ENCODE measurements around the gene SPTB. TPM values are rescaled to one million over a fixed set of nuclear protein-coding genes. Genes with fewer than 3 reads are reported as not detected.

Gene SPTB
- polyA plus RNA-seq, 1 experiment, result 0.01 TPM

- Histone ChIP-seq H3K9me3 (ENCODE audit: control insufficient read depth, insufficient read depth, low read length) (no peaks in the 10 kb centered on the region), H3K27me3 (ENCODE audit: control insufficient read depth, insufficient read depth, low read length) (no peaks in the 10 kb centered on the region), H3K4me3 (ENCODE audit: low read depth, low read length) (no peak overlapping the region), H3K27ac (ENCODE audit: low read depth, low read length) (no peak overlapping the region)
- TF ChIP-seq CTCF (IDR thresholded peaks at IDR 0.05; ENCODE audit: low read depth, low read length), result no peak
- no peak for DNase-seq (ENCODE audit: low read depth, low spot score)
- ChIA-PET CTCF (no interaction called here), POLR2A (no interaction called here)
Measured at GRCh38 chr14:64732066-64732465, 147.6 kb downstream of the SPTB start.

GRCh38 chr14:64731141-64731581, 148.5 kb downstream of the SPTB start:
- no peak for DNase-seq (ENCODE audit: low read depth, low spot score)
- no peak overlapping the region for H3K4me3 ChIP-seq (ENCODE audit: low read depth, low read length)
- no peaks in the 10 kb centered on the region for H3K9me3 ChIP-seq (ENCODE audit: control insufficient read depth, insufficient read depth, low read length)
- ChIA-PET POLR2A (no interaction called here), CTCF (no interaction called here)
- no peak overlapping the region for H3K27ac ChIP-seq (ENCODE audit: low read depth, low read length)
- no peak for TF ChIP-seq CTCF (IDR thresholded peaks at IDR 0.05; ENCODE audit: low read depth, low read length)
- H3K27me3 ChIP-seq (ENCODE audit: control insufficient read depth, insufficient read depth, low read length), result no peaks in the 10 kb centered on the region

- H3K27me3 ChIP-seq (ENCODE audit: control insufficient read depth, insufficient read depth, low read length), result no peaks in the 10 kb centered on the region
- no peak overlapping the region for H3K27ac ChIP-seq (ENCODE audit: low read depth, low read length)
- CTCF ChIA-PET, result no interaction called here
- POLR2A ChIA-PET, result no interaction called here
- TF ChIP-seq CTCF (IDR thresholded peaks at IDR 0.05; ENCODE audit: low read depth, low read length), result no peak
- H3K4me3 ChIP-seq (ENCODE audit: low read depth, low read length), result no peak overlapping the region
- no peak for DNase-seq (ENCODE audit: low read depth, low spot score)
- no peaks in the 10 kb centered on the region for H3K9me3 ChIP-seq (ENCODE audit: control insufficient read depth, insufficient read depth, low read length)
Measured at GRCh38 chr14:64730681-64731080, 149.0 kb downstream of the SPTB start.

GRCh38 chr14:64730061-64730440, 149.7 kb downstream of the SPTB start:
- POLR2A ChIA-PET, result no interaction called here
- Histone ChIP-seq H3K27ac (ENCODE audit: low read depth, low read length) (no peak overlapping the region), H3K4me3 (ENCODE audit: low read depth, low read length) (no peak overlapping the region), H3K9me3 (ENCODE audit: control insufficient read depth, insufficient read depth, low read length) (no peaks in the 10 kb centered on the region), H3K27me3 (ENCODE audit: control insufficient read depth, insufficient read depth, low read length) (no peaks in the 10 kb centered on the region)
- no peak for DNase-seq (ENCODE audit: low read depth, low spot score)
- no peak for TF ChIP-seq CTCF (IDR thresholded peaks at IDR 0.05; ENCODE audit: low read depth, low read length)
- CTCF ChIA-PET, result no interaction called here

- no peaks in the 10 kb centered on the region for H3K9me3 ChIP-seq (ENCODE audit: control insufficient read depth, insufficient read depth, low read length)
- no peak overlapping the region for H3K27ac ChIP-seq (ENCODE audit: low read depth, low read length)
- no peak for TF ChIP-seq CTCF (IDR thresholded peaks at IDR 0.05; ENCODE audit: low read depth, low read length)
- ChIA-PET CTCF (no interaction called here), POLR2A (no interaction called here)
- no peak overlapping the region for H3K4me3 ChIP-seq (ENCODE audit: low read depth, low read length)
- no peak for DNase-seq (ENCODE audit: low read depth, low spot score)
- no peaks in the 10 kb centered on the region for H3K27me3 ChIP-seq (ENCODE audit: control insufficient read depth, insufficient read depth, low read length)
Measured at GRCh38 chr14:64729386-64730060, 150.2 kb downstream of the SPTB start.

All from AG04450 (cell line).